Measurements from ENCODE around the gene TYK2. TPM values are rescaled to one million over a fixed set of nuclear protein-coding genes. Genes with fewer than 3 reads are reported as not detected.

Gene TYK2
- total and polyA plus RNA-seq, 7 donors: 35.6 to 125 (median 47.2) TPM

- Histone ChIP-seq H3K27ac (no peak overlapping the region), H3K4me1 (no peaks in the 10 kb centered on the region), H3K36me3 (peaks cover 18 to 98% (median 42%) of the 10 kb centered on the region in 4 donors), H3K27me3 (no peaks in the 10 kb centered on the region), H3K9me3 (no peaks in the 10 kb centered on the region), H3K4me3 (no peak overlapping the region)
- WGBS, 2 donors: 96 to 98% methylated on average over 18 of the region's 18 CpGs
- DNase-seq: no peak
- no peak for TF ChIP-seq POLR2AphosphoS5 (IDR thresholded peaks at IDR 0.05)
- no peak for TF ChIP-seq EP300 (IDR thresholded peaks at IDR 0.05)
- TF ChIP-seq POLR2A (IDR thresholded peaks at IDR 0.05): no peak
- no peak for TF ChIP-seq CTCF (IDR thresholded peaks at IDR 0.05)
- intact Hi-C loops (cut with DNase I): no loop called here
Measured at GRCh38 chr19:10362259-10362658, 18.1 kb downstream of the TYK2 start.

GRCh38 chr19:10361569-10362011 lies 18.8 kb downstream of the TYK2 start:
- 87 to 88% methylated on average over 16 of the region's 16 CpGs for WGBS, 2 donors
- H3K36me3 ChIP-seq: peaks cover 18 to 98% (median 37%) of the 10 kb centered on the region in 4 donors
- H3K27ac ChIP-seq: no peak overlapping the region
- no peaks in the 10 kb centered on the region for H3K9me3 ChIP-seq
- no peaks in the 10 kb centered on the region for H3K4me1 ChIP-seq
- no peak overlapping the region for H3K4me3 ChIP-seq
- no peak for DNase-seq
- TF ChIP-seq EP300 (IDR thresholded peaks at IDR 0.05) (no peak), POLR2AphosphoS5 (IDR thresholded peaks at IDR 0.05) (no peak), POLR2A (IDR thresholded peaks at IDR 0.05) (no peak), CTCF (IDR thresholded peaks at IDR 0.05) (no peak)
- H3K27me3 ChIP-seq: no peaks in the 10 kb centered on the region
- intact Hi-C loops (cut with DNase I): no loop called here

- TF ChIP-seq CTCF (IDR thresholded peaks at IDR 0.05) (no peak), POLR2A (IDR thresholded peaks at IDR 0.05) (no peak), POLR2AphosphoS5 (IDR thresholded peaks at IDR 0.05) (no peak), EP300 (IDR thresholded peaks at IDR 0.05) (no peak)
- no peak overlapping the region for H3K27ac ChIP-seq
- intact Hi-C loops (cut with DNase I): no loop called here
- no peaks in the 10 kb centered on the region for H3K4me1 ChIP-seq
- peaks cover 0 to 89% (median 28%) of the 10 kb centered on the region in 4 donors for H3K36me3 ChIP-seq
- no peak for DNase-seq
- H3K27me3 ChIP-seq: no peaks in the 10 kb centered on the region
- H3K9me3 ChIP-seq: no peaks in the 10 kb centered on the region
- WGBS, 2 donors: 97% methylated on average over 12 of the region's 12 CpGs
- no peak overlapping the region for H3K4me3 ChIP-seq
Measured at GRCh38 chr19:10356431-10356830, 23.9 kb downstream of the TYK2 start.

- peaks cover 0 to 84% (median 25%) of the 10 kb centered on the region in 4 donors for H3K36me3 ChIP-seq
- peak overlapping the region in 1 of 4 donors; percentile 42 for H3K27ac ChIP-seq
- DNase-seq: no peak
- H3K9me3 ChIP-seq: no peaks in the 10 kb centered on the region
- H3K4me1 ChIP-seq: no peaks in the 10 kb centered on the region
- H3K4me3 ChIP-seq: no peak overlapping the region
- no peak for TF ChIP-seq POLR2AphosphoS5 (IDR thresholded peaks at IDR 0.05)
- TF ChIP-seq EP300 (IDR thresholded peaks at IDR 0.05): no peak
- no peak for TF ChIP-seq POLR2A (IDR thresholded peaks at IDR 0.05)
- TF ChIP-seq CTCF (IDR thresholded peaks at IDR 0.05): no peak
- 90 to 93% methylated on average over 32 of the region's 32 CpGs for WGBS, 2 donors
- intact Hi-C loops (cut with DNase I): no loop called here
- no peaks in the 10 kb centered on the region for H3K27me3 ChIP-seq
Measured at GRCh38 chr19:10353793-10354391, 26.5 kb downstream of the TYK2 start.

All from sigmoid colon (tissue), 7 donors.